Measurements from ENCODE around the gene OTOS.

OTOS gene

GRCh38 chr2:240166761-240167587 is 26.5 kb upstream of the OTOS start:
- no peak for FAIRE-seq

- FAIRE-seq = no peak
These were observed 25.7 kb upstream of the OTOS start for GRCh38 chr2:240166191-240166590.

GRCh38 chr2:240165661-240166060 is 25.2 kb upstream of the OTOS start:
- FAIRE-seq = no peak

- no peak for FAIRE-seq
These were observed 24.6 kb upstream of the OTOS start for GRCh38 chr2:240165034-240165433.

- FAIRE-seq = no peak
These were observed 24.1 kb upstream of the OTOS start for GRCh38 chr2:240164586-240164985.

GRCh38 chr2:240163844-240164574 is 23.6 kb upstream of the OTOS start:
- no peak for FAIRE-seq

- no peak for FAIRE-seq
These were observed 22.7 kb upstream of the OTOS start for GRCh38 chr2:240162939-240163714.

GRCh38 chr2:240162531-240162930 is 22.1 kb upstream of the OTOS start:
- FAIRE-seq = no peak

GRCh38 chr2:240162032-240162431 is 21.6 kb upstream of the OTOS start:
- FAIRE-seq = no peak

GRCh38 chr2:240161087-240161750 is 20.8 kb upstream of the OTOS start:
- FAIRE-seq = no peak

GRCh38 chr2:240160291-240161086 is 20.0 kb upstream of the OTOS start:
- FAIRE-seq = no peak

- no peak for FAIRE-seq
These were observed 18.9 kb upstream of the OTOS start for GRCh38 chr2:240159251-240159839.

- FAIRE-seq = no peak
These were observed 16.7 kb upstream of the OTOS start for GRCh38 chr2:240157147-240157470.

- no peak for FAIRE-seq
These were observed 16.1 kb upstream of the OTOS start for GRCh38 chr2:240156435-240157146.

GRCh38 chr2:240155745-240156390 is 15.4 kb upstream of the OTOS start:
- no peak for FAIRE-seq

- FAIRE-seq = no peak
These were observed 14.7 kb upstream of the OTOS start for GRCh38 chr2:240155048-240155744.

GRCh38 chr2:240154606-240155005 is 14.1 kb upstream of the OTOS start:
- no peak for FAIRE-seq

GRCh38 chr2:240153418-240153817 is 13.0 kb upstream of the OTOS start:
- no peak for FAIRE-seq

GRCh38 chr2:240151477-240152031 is 11.1 kb upstream of the OTOS start:
- FAIRE-seq = no peak
